Hepatocyte (in vitro differentiated cells): ENCODE measurements around the gene GPR65.

Experiments used
- CTCF ChIP-seq: fragments of 200-600 bp; sonication (generic); IDR thresholded peaks from 2 replicates; pipeline ENCODE4 v1.5.1; 2016; ENCODE audit warnings: antibody characterized with exemption, mild to moderate bottlenecking; ENCODE audit not compliant: poor library complexity
- EZH2 ChIP-seq: fragments of 200-600 bp; sonication (generic); IDR thresholded peaks from 2 replicates; pipeline ENCODE4 v1.6.1; 2016; ENCODE audit warnings: antibody characterized with exemption, mild to moderate bottlenecking, borderline replicate concordance

GRCh38 chr14:88005050-88005481 lies at the start of gene GPR65:
- TF ChIP-seq EZH2 (no peak), CTCF (no peak)
